HL-60 (cell line): ENCODE measurements around the gene TMEM273.
A peak's percentile ranks its signal among the peaks of the same experiment; 100 is the strongest.

Experiments used
- DNase-seq, 2 experiments: peaks; one replicate each; pipeline ENCODE4 v3.0.0-alpha.2; 2010 to 2020; ENCODE audit warnings: low read depth in 1 of 2, low spot score in 1 of 2
- H3K27ac ChIP-seq: fragments of 250-450 bp; sonication (Bioruptor Pico); replicated peaks from 2 replicates; pipeline ENCODE4 v1.5.1; 2020; ENCODE audit warnings: mild to moderate bottlenecking, moderate library complexity
- H3K27me3 ChIP-seq: fragments of 250-450 bp; sonication (Bioruptor Pico); 2 replicates; pipeline ENCODE4 v1.5.1; 2021; ENCODE audit warnings: mild to moderate bottlenecking, moderate library complexity; ENCODE audit not compliant: insufficient read depth, poor library complexity, severe bottlenecking
- H3K4me3 ChIP-seq: replicated peaks from 2 replicates; pipeline ENCODE4 v1.5.1; 2011; ENCODE audit warnings: mild to moderate bottlenecking, control low read depth, low read length; ENCODE audit not compliant: insufficient read depth
- CTCF ChIP-seq: IDR thresholded peaks from one replicate; pipeline ENCODE4 v1.5.1; 2011; ENCODE audit warnings: low read length, control low read depth, inconsistent platforms; ENCODE audit not compliant: insufficient read depth
- GABPA ChIP-seq: IDR thresholded peaks from 2 replicates; pipeline ENCODE4 v1.6.1; 2012; ENCODE audit warnings: low read depth
- POLR2AphosphoS5 ChIP-seq: IDR thresholded peaks from 2 replicates; pipeline ENCODE4 v1.6.1; 2012; ENCODE audit warnings: low read depth
- SPI1 ChIP-seq: IDR thresholded peaks from 2 replicates; pipeline ENCODE4 v1.6.1; 2012; ENCODE audit warnings: low read depth, mild to moderate bottlenecking, borderline replicate concordance
- TF ChIP-seq, protein P1 (sequence below): IDR thresholded peaks from 2 replicates; pipeline ENCODE4 v1.6.1; 2012; ENCODE audit warnings: low read depth; ENCODE audit not compliant: insufficient replicate concordance

TMEM273 gene

GRCh38 chr10:49165259-49165658, 22.9 kb downstream of the TMEM273 start:
- no peak for DNase-seq
- no peaks in the 10 kb centered on the region for H3K27me3 ChIP-seq
- no peak overlapping the region for H3K4me3 ChIP-seq
- TF ChIP-seq CTCF (no peak), SPI1 (no peak), GABPA (no peak), POLR2AphosphoS5 (no peak)
- TF ChIP-seq, protein P1, sequence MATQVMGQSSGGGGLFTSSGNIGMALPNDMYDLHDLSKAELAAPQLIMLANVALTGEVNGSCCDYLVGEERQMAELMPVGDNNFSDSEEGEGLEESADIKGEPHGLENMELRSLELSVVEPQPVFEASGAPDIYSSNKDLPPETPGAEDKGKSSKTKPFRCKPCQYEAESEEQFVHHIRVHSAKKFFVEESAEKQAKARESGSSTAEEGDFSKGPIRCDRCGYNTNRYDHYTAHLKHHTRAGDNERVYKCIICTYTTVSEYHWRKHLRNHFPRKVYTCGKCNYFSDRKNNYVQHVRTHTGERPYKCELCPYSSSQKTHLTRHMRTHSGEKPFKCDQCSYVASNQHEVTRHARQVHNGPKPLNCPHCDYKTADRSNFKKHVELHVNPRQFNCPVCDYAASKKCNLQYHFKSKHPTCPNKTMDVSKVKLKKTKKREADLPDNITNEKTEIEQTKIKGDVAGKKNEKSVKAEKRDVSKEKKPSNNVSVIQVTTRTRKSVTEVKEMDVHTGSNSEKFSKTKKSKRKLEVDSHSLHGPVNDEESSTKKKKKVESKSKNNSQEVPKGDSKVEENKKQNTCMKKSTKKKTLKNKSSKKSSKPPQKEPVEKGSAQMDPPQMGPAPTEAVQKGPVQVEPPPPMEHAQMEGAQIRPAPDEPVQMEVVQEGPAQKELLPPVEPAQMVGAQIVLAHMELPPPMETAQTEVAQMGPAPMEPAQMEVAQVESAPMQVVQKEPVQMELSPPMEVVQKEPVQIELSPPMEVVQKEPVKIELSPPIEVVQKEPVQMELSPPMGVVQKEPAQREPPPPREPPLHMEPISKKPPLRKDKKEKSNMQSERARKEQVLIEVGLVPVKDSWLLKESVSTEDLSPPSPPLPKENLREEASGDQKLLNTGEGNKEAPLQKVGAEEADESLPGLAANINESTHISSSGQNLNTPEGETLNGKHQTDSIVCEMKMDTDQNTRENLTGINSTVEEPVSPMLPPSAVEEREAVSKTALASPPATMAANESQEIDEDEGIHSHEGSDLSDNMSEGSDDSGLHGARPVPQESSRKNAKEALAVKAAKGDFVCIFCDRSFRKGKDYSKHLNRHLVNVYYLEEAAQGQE: no peak
- H3K27ac ChIP-seq: no peak overlapping the region

GRCh38 chr10:49164559-49165188, 23.5 kb downstream of the TMEM273 start:
- no peak for TF ChIP-seq SPI1
- TF ChIP-seq CTCF: peak; percentile 95
- no peak for TF ChIP-seq POLR2AphosphoS5
- TF ChIP-seq, protein P1: no peak
- no peak for TF ChIP-seq GABPA
- DNase-seq: peak; percentile 47 to 67

GRCh38 chr10:49163741-49164140, 24.4 kb downstream of the TMEM273 start:
- no peak for DNase-seq
- Histone ChIP-seq H3K27ac (no peak overlapping the region), H3K4me3 (no peak overlapping the region), H3K27me3 (no peaks in the 10 kb centered on the region)
- TF ChIP-seq POLR2AphosphoS5: no peak
- TF ChIP-seq, protein P1: no peak
- TF ChIP-seq GABPA: no peak
- no peak for TF ChIP-seq SPI1
- no peak for TF ChIP-seq CTCF

More at GRCh38 chr10:49164559-49165188, 23.5 kb downstream of the TMEM273 start:
- Histone ChIP-seq H3K27me3 (no peaks in the 10 kb centered on the region), H3K4me3 (no peak overlapping the region), H3K27ac (no peak overlapping the region)
